Activated CD4-positive, alpha-beta T cell treated with anti-CD3 and anti-CD28 coated beads for 36 hours (primary cell): ENCODE measurements around the gene BIRC6. TPM values are rescaled to one million over a fixed set of nuclear protein-coding genes. Genes with fewer than 3 reads are reported as not detected.
"Not testable (repeated sequence)": the region's sequence is repeated elsewhere in the genome, so short reads cannot be mapped to it uniquely, and the experiment has no call there.

Experiments used
- ATAC-seq: fragments of 200-7000 bp; cut with Tn5 transposase; one replicate; pipeline ENCODE4 v1.10.0; 2021; ENCODE audit warnings: mild to moderate bottlenecking, moderate library complexity
- CTCF ChIA-PET: fragments of 350-600 bp; sonication (Branson Sonifier 250); formaldehyde crosslinking; loops from one replicate; lab custom pipeline; 2021; ENCODE audit warnings: antibody characterized with exemption; lab: Charles Lee
- POLR2A ChIA-PET: fragments of 350-600 bp; sonication (Branson Sonifier 250); formaldehyde crosslinking; loops from one replicate; lab custom pipeline; 2021; ENCODE audit warnings: antibody characterized with exemption, inconsistent platforms; lab: Charles Lee
- DNase-seq: peaks from one replicate; pipeline ENCODE4 v3.0.0-alpha.2; 2020
- H3K27ac Mint-ChIP-seq: one replicate; pipeline ENCODE4 v1.8.0; 2021; ENCODE audit warnings: mixed read lengths
- H3K27me3 Mint-ChIP-seq: one replicate; pipeline ENCODE4 v1.8.0; 2021; ENCODE audit warnings: mixed read lengths
- H3K36me3 Mint-ChIP-seq: one replicate; pipeline ENCODE4 v1.8.0; 2021; ENCODE audit warnings: low read depth, mixed read lengths
- H3K4me1 Mint-ChIP-seq: one replicate; pipeline ENCODE4 v1.8.0; 2021; ENCODE audit warnings: mixed read lengths
- H3K4me3 Mint-ChIP-seq: one replicate; pipeline ENCODE4 v1.8.0; 2021; ENCODE audit warnings: mild to moderate bottlenecking, moderate library complexity, mixed read lengths
- H3K9me3 Mint-ChIP-seq: one replicate; pipeline ENCODE4 v1.8.0; 2021; ENCODE audit warnings: low read depth, mixed read lengths
- intact Hi-C, 2 experiments: fragments of 100-400 bp; cut with DNase I in 1 of 2; cut with micrococcal nuclease in 1 of 2; formaldehyde crosslinking; loops; one replicate each; pipeline versions ENCODE4 v1.14.2 to v1.15.1; 2022 to 2024; cut with DNase I, micrococcal nuclease
- total RNA-seq, 2 experiments: library from RNA; stranded (reverse); gene quantifications; one replicate each; pipeline ENCODE4 v1.2.3, GENCODE V29; 2021

BIRC6 gene
- total RNA-seq, 2 experiments from 2014 or later, result 66.1 to 70.1 TPM

DNA sequence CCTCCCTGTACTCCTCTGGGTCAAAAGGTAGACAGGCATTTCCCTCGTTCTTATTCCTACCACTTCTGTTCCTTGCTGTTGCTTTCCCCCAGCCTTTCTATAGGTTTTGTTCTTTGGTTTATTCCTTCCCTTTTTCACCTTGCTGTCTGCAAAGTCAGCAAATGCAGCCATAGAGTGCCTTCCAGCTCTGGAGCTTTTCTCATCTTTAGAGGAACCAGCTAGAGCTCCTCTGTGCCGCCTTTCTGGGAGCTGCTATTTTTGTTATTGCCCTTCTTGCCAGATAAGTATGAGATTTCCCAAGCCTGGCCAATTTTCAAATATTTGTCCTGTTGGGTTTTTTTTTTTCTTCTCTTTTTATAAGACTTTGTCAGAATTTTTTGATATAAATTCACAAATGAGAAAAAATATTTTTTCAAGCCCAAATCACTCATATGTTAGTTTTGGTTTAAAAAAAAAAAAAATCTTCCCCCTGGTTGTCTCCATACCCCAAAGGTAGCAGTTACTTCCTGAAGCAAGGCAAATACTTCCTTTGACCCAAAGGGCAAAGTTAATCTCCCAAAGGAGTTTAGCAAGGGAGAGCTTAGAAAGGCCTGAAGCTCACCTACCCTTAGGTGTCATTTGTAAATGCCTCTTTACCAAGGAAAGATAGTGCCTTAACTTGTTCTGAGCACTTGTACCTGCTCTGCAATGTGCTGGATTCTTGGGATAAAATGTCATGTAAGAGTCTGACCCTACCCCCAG, 265.9 kb downstream of the BIRC6 start:
- H3K4me1 Mint-ChIP-seq, result peaks cover 7% of the 10 kb centered on the region
- H3K36me3 Mint-ChIP-seq, result peaks cover 5% of the 10 kb centered on the region
- H3K27me3 Mint-ChIP-seq, result no peaks in the 10 kb centered on the region
- no peaks in the 10 kb centered on the region for H3K9me3 Mint-ChIP-seq
- intact Hi-C loops, result no loop called here
- CTCF ChIA-PET, result interaction anchor here (1.4 kb wide), 1 partner anchor 11 kb away, joined by 3 read pairs; no protein-coding TSS in a partner anchor
- ATAC-seq (no peak), DNase-seq (no peak)
- POLR2A ChIA-PET, result interaction anchor here (0.6 kb wide), 1 partner anchor 10 kb away, joined by 3 read pairs; no protein-coding TSS in a partner anchor
- no peak overlapping the region for H3K4me3 Mint-ChIP-seq
- no peak overlapping the region for H3K27ac Mint-ChIP-seq

DNA sequence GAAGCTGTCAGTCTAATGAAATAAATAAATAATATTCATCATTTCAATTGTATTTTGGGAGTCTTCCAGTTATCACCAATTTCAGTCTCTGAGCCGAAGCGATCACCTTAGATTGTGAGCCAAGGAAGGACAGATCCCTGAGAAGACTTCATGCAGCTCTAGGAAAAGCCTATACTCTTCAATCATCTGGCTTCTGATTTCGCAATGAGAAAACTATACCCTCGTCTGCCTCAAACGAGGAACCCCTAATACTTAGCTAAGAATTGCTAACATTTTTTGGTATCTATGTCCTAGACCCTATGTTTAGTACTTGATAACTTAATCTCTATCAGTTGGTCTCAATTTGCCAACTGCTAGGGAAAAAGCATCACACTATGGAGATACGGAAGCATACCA, 266.5 kb downstream of the BIRC6 start:
- DNase-seq, result no peak
- H3K36me3 Mint-ChIP-seq, result peaks cover 3% of the 10 kb centered on the region
- no peak overlapping the region for H3K27ac Mint-ChIP-seq
- H3K27me3 Mint-ChIP-seq, result no peaks in the 10 kb centered on the region
- intact Hi-C loops, result no loop called here
- peaks cover 8% of the 10 kb centered on the region for H3K4me1 Mint-ChIP-seq
- ChIA-PET POLR2A (no interaction called here), CTCF (no interaction called here)
- no peaks in the 10 kb centered on the region for H3K9me3 Mint-ChIP-seq
- no peak overlapping the region for H3K4me3 Mint-ChIP-seq
- no peak for ATAC-seq

DNA sequence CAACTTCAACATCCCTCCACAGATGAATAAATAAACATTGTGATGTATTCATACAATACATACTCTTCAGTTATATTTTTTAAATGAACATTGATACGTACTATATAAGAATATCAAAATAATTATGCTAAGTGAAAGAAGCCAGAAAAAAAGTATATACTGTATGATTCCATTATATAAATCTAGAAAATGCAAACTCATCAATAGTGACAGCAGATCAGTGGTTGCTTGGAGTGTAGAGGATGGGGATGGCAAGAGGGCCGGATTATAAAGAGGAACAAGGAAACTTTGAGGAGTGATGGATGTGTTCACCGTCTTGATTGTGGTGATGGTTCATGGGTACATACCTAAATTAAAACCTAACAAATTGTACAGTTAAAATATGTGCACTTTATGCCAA, 268.0 kb downstream of the BIRC6 start:
- peaks cover 5% of the 10 kb centered on the region for H3K36me3 Mint-ChIP-seq
- DNase-seq (no peak), ATAC-seq (no peak)
- no peaks in the 10 kb centered on the region for H3K9me3 Mint-ChIP-seq
- H3K4me1 Mint-ChIP-seq, result peaks cover 18% of the 10 kb centered on the region
- intact Hi-C loops, result loop anchor here (5.0 kb wide), 3 partner anchors 73 to 613 kb away; partner anchors contain the start of genes BIRC6 (in 1 of the 2) and MEMO1 (in 1 of the 2)
- H3K4me3 Mint-ChIP-seq, result no peak overlapping the region
- no peaks in the 10 kb centered on the region for H3K27me3 Mint-ChIP-seq
- ChIA-PET POLR2A (no interaction called here), CTCF (no interaction called here)
- no peak overlapping the region for H3K27ac Mint-ChIP-seq

DNA sequence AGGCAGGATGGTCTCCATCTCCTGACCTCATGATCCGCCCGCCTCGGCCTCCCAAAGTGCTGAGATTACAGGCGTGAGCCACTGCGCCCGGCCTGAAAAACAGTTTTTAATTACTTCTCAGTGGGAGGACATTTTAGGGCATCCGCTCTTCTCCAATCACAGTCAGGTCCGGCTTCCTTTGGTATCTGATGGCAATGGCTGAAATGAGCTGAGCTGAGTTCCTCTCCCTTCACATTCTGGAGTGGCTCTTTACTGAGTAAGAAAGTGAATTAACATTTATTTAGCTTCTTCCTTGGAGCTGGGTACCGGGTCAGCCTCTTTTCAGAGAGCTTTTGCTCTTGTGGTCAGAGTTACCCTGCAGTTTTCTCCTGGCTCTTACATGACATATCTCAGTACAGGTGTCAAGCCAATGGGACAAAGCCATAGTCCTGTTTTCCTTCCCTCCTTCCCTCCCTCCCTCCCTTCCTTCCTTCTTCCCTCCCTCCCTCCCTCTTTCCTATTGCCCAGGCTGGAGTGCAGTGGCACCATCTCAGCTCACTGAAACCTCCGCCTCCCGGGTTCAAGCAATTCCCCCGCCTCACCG, 269.9 kb downstream of the BIRC6 start:
- Mint-ChIP-seq H3K36me3 (peaks cover 15% of the 10 kb centered on the region), H3K4me3 (peak overlapping the region; percentile 92), H3K27ac (peak overlapping the region; percentile 93), H3K4me1 (peaks cover 27% of the 10 kb centered on the region), H3K27me3 (no peaks in the 10 kb centered on the region), H3K9me3 (no peaks in the 10 kb centered on the region)
- DNase-seq (no peak), ATAC-seq (no peak)
- CTCF ChIA-PET, result no interaction called here
- POLR2A ChIA-PET, result no interaction called here
- intact Hi-C loops, result loop anchor here (2.0 to 5.0 kb wide), 4 partner anchors 30 to 614 kb away; partner anchors contain the start of genes BIRC6 (in 1 of the 2) and MEMO1 (in 1 of the 2)

DNA sequence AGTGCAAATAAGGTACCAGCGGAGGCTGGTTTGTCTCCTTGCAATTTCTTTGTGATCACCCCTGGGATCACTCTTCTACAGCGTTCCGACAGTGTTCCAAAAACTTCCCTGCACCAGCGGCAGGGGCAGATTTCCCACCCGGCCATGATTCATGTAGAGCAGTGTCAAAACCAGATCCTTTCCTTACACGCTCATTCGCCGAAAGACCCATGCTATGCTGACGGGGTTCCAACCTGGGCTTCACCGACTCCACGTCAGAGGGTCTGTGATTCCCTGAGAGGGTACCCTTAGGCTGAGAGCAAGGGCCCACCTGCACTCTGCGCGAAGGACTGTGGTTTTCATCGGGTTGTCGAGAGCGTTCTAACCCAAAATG, 270.6 kb downstream of the BIRC6 start:
- ChIA-PET POLR2A (interaction anchor here (0.6 kb wide), 1 partner anchor 19 kb away, joined by 9 read pairs; no protein-coding TSS in a partner anchor), CTCF (interaction anchor here (0.7 kb wide), 1 partner anchor 229 kb away, joined by 3 read pairs; no protein-coding TSS in a partner anchor)
- DNase-seq (peak; percentile 66), ATAC-seq (peak; percentile 51)
- H3K4me3 Mint-ChIP-seq, result peak overlapping the region; percentile 92
- H3K9me3 Mint-ChIP-seq, result no peaks in the 10 kb centered on the region
- H3K27ac Mint-ChIP-seq, result peak overlapping the region; percentile 93
- H3K36me3 Mint-ChIP-seq, result peaks cover 18% of the 10 kb centered on the region
- no peaks in the 10 kb centered on the region for H3K27me3 Mint-ChIP-seq
- intact Hi-C loops, result loop anchor here (2.0 to 5.0 kb wide), 4 partner anchors 31 to 615 kb away; partner anchors contain the start of genes BIRC6 (in 1 of the 2) and MEMO1 (in 1 of the 2)
- H3K4me1 Mint-ChIP-seq, result peaks cover 32% of the 10 kb centered on the region

DNA sequence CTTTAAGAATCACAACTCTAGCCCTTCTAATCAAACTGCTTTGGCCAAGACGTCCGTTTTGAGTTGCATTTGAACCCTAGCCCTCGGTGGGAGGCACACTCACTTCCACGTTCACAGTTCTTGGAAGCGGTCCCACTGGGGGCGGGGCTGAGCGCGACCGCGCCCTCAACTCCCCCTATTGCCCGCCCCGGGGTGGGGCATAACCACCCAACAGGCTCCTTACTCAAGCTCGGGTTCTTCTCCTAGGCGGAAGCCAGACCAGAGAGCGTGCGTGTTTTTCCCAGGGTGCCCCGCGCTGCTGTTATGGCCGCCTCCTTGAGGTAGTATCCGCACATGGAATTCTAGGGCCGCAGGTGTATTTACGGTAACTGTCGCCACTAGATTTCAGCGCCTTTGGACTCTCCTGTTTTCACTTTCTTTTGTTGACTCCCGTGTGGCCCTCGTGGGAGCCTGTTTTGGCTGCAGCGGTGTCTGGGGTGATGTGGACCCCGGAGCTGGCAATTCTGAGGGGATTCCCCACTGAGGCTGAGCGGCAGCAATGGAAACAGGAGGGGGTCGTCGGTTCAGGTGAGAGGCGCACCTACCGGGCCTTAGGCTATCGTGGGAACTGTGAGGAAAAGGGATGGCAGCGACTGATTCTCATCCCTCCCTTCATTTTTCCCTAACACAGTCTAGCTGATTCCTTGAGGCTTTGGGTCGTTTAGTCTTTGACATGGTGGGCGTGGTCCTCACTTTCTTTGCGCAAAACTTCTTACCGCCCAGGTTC, 271.2 kb downstream of the BIRC6 start, which contains the start of gene TTC27:
TSS of gene TTC27 (plus strand) at position 237 of the 766 bp plus-strand sequence. CDS start at position 480, 243 bp downstream.
- peak within 1 kb of the TSS; percentile 92 for H3K4me3 Mint-ChIP-seq
- H3K9me3 Mint-ChIP-seq, result no peaks in the 10 kb centered on the region
- H3K36me3 Mint-ChIP-seq, result peaks cover 18% of the 10 kb centered on the region
- intact Hi-C loops, result loop anchor here (1.0 to 5.0 kb wide), 12 partner anchors 31 to 971 kb away; partner anchors contain the start of genes BIRC6 (in 2 of the 2), FAM98A (in 2 of the 2), LTBP1 (in 1 of the 2) and MEMO1 (in 1 of the 2)
- no peaks in the 10 kb centered on the region for H3K27me3 Mint-ChIP-seq
- ATAC-seq (peak; percentile 99), DNase-seq (peak; percentile 97)
- H3K4me1 Mint-ChIP-seq, result peaks cover 34% of the 10 kb centered on the region
- POLR2A ChIA-PET, result interaction anchor here (0.5 to 0.6 kb wide), 2 partner anchors 10 to 18 kb away, joined by 3 to 9 read pairs; no protein-coding TSS in a partner anchor
- H3K27ac Mint-ChIP-seq, result peak within 1 kb of the TSS; percentile 93
- CTCF ChIA-PET, result interaction anchor here (0.7 kb wide), 1 partner anchor 229 kb away, joined by 3 read pairs; no protein-coding TSS in a partner anchor

DNA sequence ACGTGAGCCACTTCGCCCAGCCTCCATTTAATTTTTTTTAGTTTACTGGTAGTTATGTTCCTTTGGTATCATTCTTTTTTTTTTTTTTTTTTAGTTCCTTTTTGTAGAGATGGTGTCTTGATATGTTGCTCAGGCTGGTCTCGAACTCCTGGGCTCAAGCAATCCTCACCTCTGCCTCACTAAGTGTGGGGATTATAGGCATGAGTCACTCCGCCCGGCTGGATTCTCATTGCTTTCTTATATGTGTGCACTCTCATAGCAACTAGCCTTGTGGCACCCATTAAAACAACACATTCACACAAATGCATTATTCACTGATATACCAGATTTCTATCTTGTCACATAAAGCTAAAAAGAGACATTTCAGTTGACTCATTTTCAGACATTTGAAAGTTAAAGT, 275.3 kb downstream of the BIRC6 start:
- Mint-ChIP-seq H3K9me3 (no peaks in the 10 kb centered on the region), H3K4me1 (peaks cover 35% of the 10 kb centered on the region), H3K4me3 (no peak overlapping the region), H3K27me3 (no peaks in the 10 kb centered on the region), H3K27ac (no peak overlapping the region), H3K36me3 (peaks cover 27% of the 10 kb centered on the region)
- ChIA-PET CTCF (no interaction called here), POLR2A (no interaction called here)
- intact Hi-C loops, result no loop called here
- ATAC-seq, result no peak
- peak; percentile 64 for DNase-seq

DNA sequence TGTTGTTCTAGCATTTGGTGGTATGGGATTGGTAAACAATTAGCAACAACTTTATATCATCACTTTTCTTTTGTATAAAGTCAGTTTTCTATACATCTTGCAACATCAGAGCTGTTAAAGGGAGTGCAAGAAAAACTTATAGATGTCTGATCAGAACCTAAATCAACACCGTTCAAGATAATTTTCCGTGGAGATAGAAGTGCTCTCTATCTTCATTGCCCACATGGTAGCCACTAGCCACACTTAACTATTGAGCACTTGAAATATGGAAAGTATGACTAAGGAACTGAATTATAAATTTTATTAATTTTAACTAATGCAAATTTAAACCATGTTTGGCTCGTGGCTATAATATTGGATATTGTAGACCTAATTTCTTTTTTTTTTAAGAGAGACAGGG, 276.2 kb downstream of the BIRC6 start:
- POLR2A ChIA-PET, result interaction anchor here (0.7 kb wide), 1 partner anchor 14 kb away, joined by 4 read pairs; no protein-coding TSS in a partner anchor
- H3K27ac Mint-ChIP-seq, result no peak overlapping the region
- no peak for DNase-seq
- CTCF ChIA-PET, result no interaction called here
- H3K4me3 Mint-ChIP-seq, result no peak overlapping the region
- intact Hi-C loops, result no loop called here
- no peaks in the 10 kb centered on the region for H3K9me3 Mint-ChIP-seq
- peaks cover 31% of the 10 kb centered on the region for H3K36me3 Mint-ChIP-seq
- ATAC-seq, result no peak
- H3K27me3 Mint-ChIP-seq, result no peaks in the 10 kb centered on the region
- H3K4me1 Mint-ChIP-seq, result peaks cover 28% of the 10 kb centered on the region

DNA sequence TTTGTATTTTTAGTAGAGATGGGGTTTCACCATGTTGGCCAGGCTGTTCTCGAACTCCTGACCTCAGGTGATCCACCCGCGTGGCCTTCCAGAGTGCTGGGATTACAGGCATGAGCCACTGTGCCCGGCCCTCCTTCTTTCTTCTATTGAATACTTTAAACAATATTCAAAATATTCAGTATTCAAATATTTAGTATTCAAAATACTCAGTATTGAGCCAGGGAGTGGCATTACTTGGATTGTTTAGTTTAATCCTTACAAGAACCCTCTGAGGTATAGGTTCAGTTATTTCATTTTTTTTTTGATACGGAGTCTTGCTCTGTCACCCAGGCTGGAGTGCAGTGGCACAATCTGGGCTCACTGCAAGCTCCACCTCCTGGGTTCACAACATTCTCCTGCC, 281.7 kb downstream of the BIRC6 start:
- H3K36me3 Mint-ChIP-seq, result peaks cover 29% of the 10 kb centered on the region
- H3K27me3 Mint-ChIP-seq, CTCF ChIA-PET, H3K4me3 Mint-ChIP-seq, H3K4me1 Mint-ChIP-seq, H3K27ac Mint-ChIP-seq, H3K9me3 Mint-ChIP-seq, ATAC-seq, intact Hi-C loops, DNase-seq: not testable (repeated sequence)
- POLR2A ChIA-PET, result interaction anchor here (0.7 kb wide), 1 partner anchor 10 kb away, joined by 3 read pairs; the partner anchor contains the start of gene TTC27

DNA sequence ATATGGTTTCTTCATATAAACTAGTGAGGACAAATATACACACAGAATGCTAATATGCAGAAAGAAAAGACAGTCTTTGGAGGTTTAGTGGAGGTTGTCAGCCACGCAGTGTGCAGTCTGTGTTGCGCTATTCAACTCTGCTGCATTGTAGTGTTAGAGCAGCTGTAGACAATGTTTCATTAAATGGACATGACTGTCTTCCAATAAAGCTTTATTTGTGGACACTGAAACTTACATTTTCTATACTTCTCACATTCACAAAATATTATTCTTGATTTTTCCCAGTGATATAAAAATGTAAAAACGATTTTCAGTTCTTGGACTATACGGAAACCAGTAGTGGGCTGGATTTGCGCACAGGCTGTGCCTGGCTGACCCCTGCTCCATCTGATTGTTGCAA, 284.4 kb downstream of the BIRC6 start:
- H3K4me3 Mint-ChIP-seq, result no peak overlapping the region
- ChIA-PET CTCF (no interaction called here), POLR2A (no interaction called here)
- no peaks in the 10 kb centered on the region for H3K9me3 Mint-ChIP-seq
- DNase-seq, result no peak
- no peak overlapping the region for H3K27ac Mint-ChIP-seq
- ATAC-seq, result no peak
- peaks cover 2% of the 10 kb centered on the region for H3K4me1 Mint-ChIP-seq
- intact Hi-C loops, result no loop called here
- H3K27me3 Mint-ChIP-seq, result no peaks in the 10 kb centered on the region
- H3K36me3 Mint-ChIP-seq, result peaks cover 33% of the 10 kb centered on the region
